GM19025 (cell line): ENCODE results near the gene RTN3.

ENCODE experiments used
- ATAC-seq: cut with Tn5 transposase; IDR thresholded peaks from one replicate; pipeline ENCODE4 v1.9.1; 2021; ENCODE audit warnings: mild to moderate bottlenecking, low read depth, moderate library complexity; ENCODE audit not compliant: unreplicated experiment

RTN3 gene

GRCh38 chr11:63729326-63729725 lies 48.0 kb downstream of the RTN3 start:
- no peak for ATAC-seq

GRCh38 chr11:63736864-63737263 lies 55.6 kb downstream of the RTN3 start:
- ATAC-seq, result no peak

GRCh38 chr11:63737718-63738117 lies 56.4 kb downstream of the RTN3 start:
- ATAC-seq, result no peak

GRCh38 chr11:63738720-63739360 lies 57.5 kb downstream of the RTN3 start:
- ATAC-seq, result no peak

- ATAC-seq, result no peak
These were observed 64.2 kb downstream of the RTN3 start for GRCh38 chr11:63745304-63746170.

- ATAC-seq, result no peak
These were observed 65.7 kb downstream of the RTN3 start for GRCh38 chr11:63747011-63747410.

GRCh38 chr11:63749624-63750023 lies 68.3 kb downstream of the RTN3 start:
- no peak for ATAC-seq

GRCh38 chr11:63756919-63757761 lies 75.8 kb downstream of the RTN3 start:
- ATAC-seq, result no peak

GRCh38 chr11:63760487-63761079 lies 79.3 kb downstream of the RTN3 start:
- ATAC-seq, result no peak

GRCh38 chr11:63761188-63761587 lies 79.9 kb downstream of the RTN3 start:
- no peak for ATAC-seq

GRCh38 chr11:63761931-63762653 lies 80.8 kb downstream of the RTN3 start:
- ATAC-seq, result no peak

GRCh38 chr11:63762654-63763495 lies 81.6 kb downstream of the RTN3 start:
- ATAC-seq, result no peak

- ATAC-seq, result no peak
These were observed 82.4 kb downstream of the RTN3 start for GRCh38 chr11:63763496-63764339.

GRCh38 chr11:63764340-63764678 lies 83.0 kb downstream of the RTN3 start:
- no peak for ATAC-seq

- no peak for ATAC-seq
These were observed 83.7 kb downstream of the RTN3 start for GRCh38 chr11:63764679-63765647.

GRCh38 chr11:63765688-63766241 lies 84.5 kb downstream of the RTN3 start:
- ATAC-seq, result no peak
